ENCODE measurements around the gene TMEM175.

DNA sequence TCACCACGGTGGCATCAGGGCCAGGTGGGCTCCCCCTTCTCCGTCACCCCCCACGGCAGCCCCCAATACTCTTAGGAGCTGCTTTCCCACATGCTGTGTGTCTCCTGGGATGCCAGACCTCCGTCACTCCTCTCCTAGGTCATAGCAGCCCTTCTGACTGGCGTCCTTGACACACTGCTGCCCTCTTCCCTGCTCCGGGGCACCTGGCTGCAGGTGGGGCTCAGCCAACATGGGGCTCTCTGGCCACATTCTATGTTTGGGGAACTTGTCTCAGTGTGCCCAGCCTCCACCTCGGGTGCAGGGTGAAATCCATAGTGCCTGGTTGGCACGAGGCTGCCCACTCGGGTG is 13.8 kb downstream of the TMEM175 start:
- TF ChIP-seq FOXA1 (IDR thresholded peaks at IDR 0.05) (no peak), ZNF384 (IDR thresholded peaks at IDR 0.05) (no peak), NFRKB (IDR thresholded peaks at IDR 0.05) (no peak), HDGF (IDR thresholded peaks at IDR 0.05; ENCODE audit: borderline replicate concordance) (no peak)

Measured in HEK293T (cell line).